AG04450 (cell line): ENCODE data around the gene TBC1D2B. TPM values are rescaled to one million over a fixed set of nuclear protein-coding genes. Genes with fewer than 3 reads are reported as not detected.

ENCODE experiments used
- CTCF ChIA-PET: fragments of 300-600, 350-600 bp; formaldehyde crosslinking; extraction: SDS; loops from one replicate; lab custom pipeline; 2022; ENCODE audit warnings: antibody characterized with exemption, inconsistent platforms; lab: Charles Lee
- POLR2A ChIA-PET: fragments of 350-600 bp; formaldehyde crosslinking; extraction: SDS; loops from one replicate; lab custom pipeline; 2021; ENCODE audit warnings: antibody characterized with exemption, inconsistent platforms; lab: Yijun Ruan, JAX
- DNase-seq: peaks from one replicate; pipeline ENCODE4 v3.0.0-alpha.2; 2011; ENCODE audit warnings: low read depth, low spot score
- H3K27ac ChIP-seq: one replicate; pipeline ENCODE4 v1.5.1; 2012; ENCODE audit warnings: low read depth, low read length, control low read depth
- H3K27me3 ChIP-seq: one replicate; pipeline ENCODE4 v1.6.0; 2012; ENCODE audit warnings: low read length; ENCODE audit not compliant: control insufficient read depth, insufficient read depth
- H3K4me3 ChIP-seq: 2 replicates; pipeline ENCODE4 v1.5.1; 2011; ENCODE audit warnings: mild to moderate bottlenecking, low read depth, low read length, control low read depth
- H3K9me3 ChIP-seq: 2 replicates; pipeline ENCODE4 v1.5.1; 2012; ENCODE audit warnings: low read length; ENCODE audit not compliant: control insufficient read depth, insufficient read depth
- polyA plus RNA-seq: library from polyadenylated mRNA; depleted of rRNA; stranded (reverse); fragments of >200 nt; gene quantifications from 2 replicates; pipeline ENCODE4 v1.2.3, GENCODE V29; 2011
- TF ChIP-seq, protein P1 (sequence below): IDR thresholded peaks from 2 replicates; pipeline ENCODE4 v1.5.1; 2011; ENCODE audit warnings: low read depth, low read length, control low read depth, inconsistent platforms

Gene TBC1D2B
- polyA plus RNA-seq, 1 experiment: 42.0 TPM

DNA sequence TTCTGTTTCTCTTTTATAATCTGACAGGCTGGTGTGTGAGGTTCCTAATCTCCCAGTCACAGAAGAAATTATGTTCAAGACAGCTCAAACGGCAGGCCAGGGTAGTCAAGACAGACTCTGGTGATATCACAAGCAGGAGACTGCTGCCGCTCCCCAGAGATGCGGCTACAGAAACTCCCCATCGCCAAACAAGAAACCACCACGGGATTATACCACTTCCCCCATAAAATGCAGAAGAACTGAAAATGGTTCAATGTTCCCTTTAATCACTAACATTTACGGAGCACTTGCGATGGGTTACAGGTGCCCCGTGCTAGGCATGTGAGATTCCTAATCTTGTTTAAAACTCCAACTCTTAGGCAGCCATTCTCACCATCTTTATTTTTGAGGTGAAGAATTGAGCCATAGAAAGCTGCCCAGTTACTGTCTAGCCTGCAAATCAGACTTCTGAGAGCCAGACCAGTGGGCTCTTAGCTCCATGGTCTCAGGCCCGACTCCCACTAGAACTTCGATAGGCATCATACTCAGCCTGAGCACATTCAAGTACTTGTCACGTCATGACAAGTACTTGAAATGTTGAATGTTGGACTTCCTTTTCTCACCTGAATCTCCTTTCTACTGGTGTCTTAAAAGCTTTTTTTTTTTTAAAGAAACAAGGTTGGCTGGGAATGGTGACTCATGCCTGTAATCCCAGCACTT, 58.4 kb downstream of the TBC1D2B start:
- no peak for DNase-seq
- Histone ChIP-seq H3K9me3 (no peaks in the 10 kb centered on the region), H3K4me3 (no peak overlapping the region), H3K27ac (no peak overlapping the region), H3K27me3 (no peaks in the 10 kb centered on the region)
- ChIA-PET CTCF (interaction anchor here (0.9 kb wide), 1 partner anchor 60 kb away, joined by 3 read pairs; no protein-coding TSS in a partner anchor), POLR2A (interaction anchor here (1.1 kb wide), 1 partner anchor 16 kb away, joined by 8 read pairs; no protein-coding TSS in a partner anchor)
- TF ChIP-seq, protein P1, sequence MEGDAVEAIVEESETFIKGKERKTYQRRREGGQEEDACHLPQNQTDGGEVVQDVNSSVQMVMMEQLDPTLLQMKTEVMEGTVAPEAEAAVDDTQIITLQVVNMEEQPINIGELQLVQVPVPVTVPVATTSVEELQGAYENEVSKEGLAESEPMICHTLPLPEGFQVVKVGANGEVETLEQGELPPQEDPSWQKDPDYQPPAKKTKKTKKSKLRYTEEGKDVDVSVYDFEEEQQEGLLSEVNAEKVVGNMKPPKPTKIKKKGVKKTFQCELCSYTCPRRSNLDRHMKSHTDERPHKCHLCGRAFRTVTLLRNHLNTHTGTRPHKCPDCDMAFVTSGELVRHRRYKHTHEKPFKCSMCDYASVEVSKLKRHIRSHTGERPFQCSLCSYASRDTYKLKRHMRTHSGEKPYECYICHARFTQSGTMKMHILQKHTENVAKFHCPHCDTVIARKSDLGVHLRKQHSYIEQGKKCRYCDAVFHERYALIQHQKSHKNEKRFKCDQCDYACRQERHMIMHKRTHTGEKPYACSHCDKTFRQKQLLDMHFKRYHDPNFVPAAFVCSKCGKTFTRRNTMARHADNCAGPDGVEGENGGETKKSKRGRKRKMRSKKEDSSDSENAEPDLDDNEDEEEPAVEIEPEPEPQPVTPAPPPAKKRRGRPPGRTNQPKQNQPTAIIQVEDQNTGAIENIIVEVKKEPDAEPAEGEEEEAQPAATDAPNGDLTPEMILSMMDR: no peak

DNA sequence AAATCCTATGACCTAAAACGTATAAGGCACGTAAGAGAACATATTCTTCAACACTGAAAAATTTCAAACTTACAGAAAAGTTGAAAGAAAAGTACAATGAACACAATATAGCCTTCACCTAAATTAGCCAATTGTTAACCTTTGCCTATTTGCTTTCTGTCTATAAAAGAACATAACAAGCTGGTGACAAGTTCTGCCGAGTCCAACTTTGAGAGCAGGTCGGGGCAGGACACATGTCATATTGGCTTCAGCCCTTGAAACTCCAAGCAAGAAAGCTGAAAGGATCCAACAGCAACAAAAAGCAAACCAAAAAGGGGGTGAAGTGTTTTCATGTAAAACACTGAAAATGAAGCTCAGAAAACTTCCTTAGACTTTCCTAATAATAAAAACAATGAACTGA, 59.1 kb downstream of the TBC1D2B start:
- Histone ChIP-seq H3K9me3 (no peaks in the 10 kb centered on the region), H3K4me3 (no peak overlapping the region), H3K27ac (no peak overlapping the region), H3K27me3 (no peaks in the 10 kb centered on the region)
- TF ChIP-seq, protein P1: no peak
- ChIA-PET POLR2A (no interaction called here), CTCF (interaction anchor here (0.9 kb wide), 1 partner anchor 60 kb away, joined by 3 read pairs; no protein-coding TSS in a partner anchor)
- DNase-seq: no peak

DNA sequence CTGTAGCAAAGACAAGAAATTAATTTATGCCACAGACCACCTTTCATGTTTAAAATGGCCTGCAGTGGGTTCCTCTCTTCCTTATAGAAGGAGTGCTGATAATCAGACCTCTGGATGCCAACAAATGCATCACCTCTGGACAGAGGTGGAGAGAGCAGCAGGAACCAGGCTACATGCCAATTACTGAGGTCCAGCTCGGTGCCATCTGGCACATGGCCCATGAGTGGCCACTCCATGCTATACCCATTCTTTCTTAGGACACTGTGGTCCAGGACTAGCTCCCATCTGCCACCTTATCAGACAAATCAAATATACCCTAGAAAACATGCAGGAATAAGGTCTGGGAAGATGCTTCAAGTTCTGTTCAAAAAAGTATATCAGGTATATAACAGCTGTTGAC, 60.7 kb downstream of the TBC1D2B start:
- CTCF ChIA-PET: interaction anchor here (1.6 kb wide), 1 partner anchor 91 kb away, joined by 4 read pairs; no protein-coding TSS in a partner anchor
- DNase-seq: no peak
- Histone ChIP-seq H3K27ac (no peak overlapping the region), H3K9me3 (no peaks in the 10 kb centered on the region), H3K4me3 (no peak overlapping the region), H3K27me3 (no peaks in the 10 kb centered on the region)
- TF ChIP-seq, protein P1: no peak
- POLR2A ChIA-PET: no interaction called here

DNA sequence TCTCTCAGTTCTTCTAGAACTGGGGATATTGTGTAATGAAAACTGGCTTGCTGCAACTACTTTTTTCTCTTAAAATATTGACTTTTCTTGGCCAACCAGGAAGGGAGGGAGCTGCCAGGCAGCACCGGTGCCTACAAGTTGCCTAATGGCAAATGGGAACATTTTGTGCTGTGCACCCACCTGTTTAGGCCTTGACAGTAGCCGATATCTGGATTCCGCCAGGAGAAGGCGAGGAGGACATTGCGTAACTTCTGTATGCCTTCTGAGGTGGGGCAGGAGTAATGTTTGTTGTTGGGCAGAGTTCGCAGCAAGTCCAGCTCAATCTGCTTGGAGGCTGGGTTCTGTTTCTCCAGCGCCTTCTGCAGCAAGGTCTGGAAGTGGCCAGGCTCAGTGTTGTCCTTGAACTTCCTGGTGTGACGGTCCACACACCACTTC, 64.9 kb downstream of the TBC1D2B start:
- Histone ChIP-seq H3K4me3 (no peak overlapping the region), H3K9me3 (no peaks in the 10 kb centered on the region), H3K27ac (no peak overlapping the region), H3K27me3 (no peaks in the 10 kb centered on the region)
- POLR2A ChIA-PET: no interaction called here
- TF ChIP-seq, protein P1: no peak
- DNase-seq: no peak
- CTCF ChIA-PET: no interaction called here

DNA sequence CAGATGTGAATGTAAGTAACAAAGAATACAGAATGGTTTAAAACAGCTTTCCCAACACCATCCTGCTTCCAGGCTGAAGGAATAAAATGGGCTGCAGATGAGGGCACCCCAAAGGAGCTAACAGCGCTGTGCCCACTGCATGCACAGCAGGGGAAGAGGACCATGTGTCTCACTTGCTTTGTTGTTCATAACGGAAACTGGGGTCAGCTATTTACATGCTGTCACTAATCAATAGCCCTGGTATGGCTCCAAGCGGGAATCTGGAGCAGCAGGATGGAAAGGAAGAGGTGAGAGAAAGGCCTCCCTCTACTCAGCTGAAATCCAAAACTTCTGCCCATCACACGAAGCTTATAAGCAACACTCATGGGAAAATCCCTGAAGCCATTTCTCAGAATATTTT, 67.4 kb downstream of the TBC1D2B start:
- ChIA-PET POLR2A (interaction anchor here (0.7 kb wide), 1 partner anchor 59 kb away, joined by 4 read pairs; no protein-coding TSS in a partner anchor), CTCF (interaction anchor here (0.6 to 0.8 kb wide), 3 partner anchors 98 to 289 kb away, joined by 3 to 11 read pairs (median 3); partner anchors contain the start of gene SKIC8)
- Histone ChIP-seq H3K27me3 (no peaks in the 10 kb centered on the region), H3K27ac (no peak overlapping the region), H3K4me3 (no peak overlapping the region), H3K9me3 (no peaks in the 10 kb centered on the region)
- DNase-seq: no peak
- TF ChIP-seq, protein P1: no peak
